Measurements from ENCODE around the gene ZNF605. TPM values are rescaled to one million over a fixed set of nuclear protein-coding genes. Genes with fewer than 3 reads are reported as not detected.

Gene ZNF605
- total RNA-seq, 1 donor from 2014 or later, result 1.3 TPM

- no peak for TF ChIP-seq CTCF (IDR thresholded peaks at IDR 0.05)
- Histone ChIP-seq H3K36me3 (peaks cover 17 to 51% of the 10 kb centered on the region in 2 donors), H3K4me3 (no peak overlapping the region), H3K4me1 (peaks cover 0 to 2% of the 10 kb centered on the region in 2 donors), H3K9me3 (peaks cover 67 to 75% of the 10 kb centered on the region in 2 donors), H3K27me3 (no peaks in the 10 kb centered on the region), H3K27ac (no peak overlapping the region)
- no peak for DNase-seq (ENCODE audit: low spot score in 2 of 2)
- intact Hi-C loops (cut with DNase I), result no loop called here
Measured at GRCh38 chr12:132951649-132952048, 4.5 kb downstream of the ZNF605 start.

GRCh38 chr12:132950844-132951535, 5.1 kb downstream of the ZNF605 start:
- intact Hi-C loops (cut with DNase I), result no loop called here
- peaks cover 74 to 82% of the 10 kb centered on the region in 2 donors for H3K9me3 ChIP-seq
- no peak for DNase-seq (ENCODE audit: low spot score in 2 of 2)

DNA sequence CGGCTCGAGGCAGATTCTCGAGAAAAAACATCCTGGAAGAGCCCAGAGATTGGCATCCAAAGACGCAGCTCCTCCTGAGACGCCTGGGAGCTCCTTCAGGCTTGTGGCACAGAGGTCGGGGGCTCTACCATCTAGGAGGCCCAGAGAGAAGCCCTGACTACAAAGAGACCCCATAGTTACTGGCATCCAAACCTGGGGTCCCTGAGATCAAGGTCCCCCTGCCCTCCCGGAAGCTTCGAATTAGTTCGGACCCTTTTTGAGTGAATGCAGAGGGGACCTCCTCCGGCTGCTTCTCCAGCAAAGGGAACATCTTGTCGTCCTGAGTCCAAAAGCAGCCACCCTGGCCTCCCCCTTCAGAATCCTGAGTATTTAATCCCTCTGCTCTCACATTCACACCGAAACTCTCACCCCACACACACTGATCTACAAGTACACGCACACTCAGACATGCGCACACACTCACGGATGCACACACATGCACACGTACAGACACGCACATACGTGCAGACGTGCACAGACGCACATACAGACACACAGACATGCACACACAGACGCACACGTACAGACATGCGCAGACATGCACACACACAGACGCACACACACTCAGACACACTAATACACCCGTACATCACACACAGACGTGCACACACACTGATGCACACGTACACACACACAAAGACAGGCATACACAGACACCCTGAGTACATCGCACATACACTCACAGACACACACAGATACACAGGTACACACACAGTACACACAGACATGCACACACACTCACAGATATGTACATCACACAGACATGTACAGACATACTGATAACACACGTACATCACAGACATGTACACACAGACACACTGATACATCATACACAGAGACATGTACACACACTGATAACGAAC, 5.9 kb downstream of the ZNF605 start:
- no peak for TF ChIP-seq CTCF (IDR thresholded peaks at IDR 0.05)
- intact Hi-C loops (cut with DNase I), result no loop called here
- Histone ChIP-seq H3K4me1 (peaks cover 0 to 2% of the 10 kb centered on the region in 2 donors), H3K9me3 (peaks cover 81 to 90% of the 10 kb centered on the region in 2 donors), H3K27me3 (no peaks in the 10 kb centered on the region), H3K27ac (no peak overlapping the region), H3K36me3 (peaks cover 30 to 66% of the 10 kb centered on the region in 2 donors), H3K4me3 (no peak overlapping the region)
- no peak for DNase-seq (ENCODE audit: low spot score in 2 of 2)

More at GRCh38 chr12:132950844-132951535, 5.1 kb downstream of the ZNF605 start:
- no peak for TF ChIP-seq CTCF (IDR thresholded peaks at IDR 0.05)
- peaks cover 24 to 58% of the 10 kb centered on the region in 2 donors for H3K36me3 ChIP-seq
- no peak overlapping the region for H3K4me3 ChIP-seq
- H3K27ac ChIP-seq, result no peak overlapping the region
- peaks cover 0 to 2% of the 10 kb centered on the region in 2 donors for H3K4me1 ChIP-seq
- no peaks in the 10 kb centered on the region for H3K27me3 ChIP-seq

- Histone ChIP-seq H3K9me3 (peaks cover 89 to 100% of the 10 kb centered on the region in 2 donors), H3K27me3 (no peaks in the 10 kb centered on the region), H3K36me3 (peaks cover 48 to 83% of the 10 kb centered on the region in 2 donors), H3K27ac (no peak overlapping the region), H3K4me1 (no peaks in the 10 kb centered on the region), H3K4me3 (no peak overlapping the region)
- intact Hi-C loops (cut with DNase I), result no loop called here
- TF ChIP-seq CTCF (IDR thresholded peaks at IDR 0.05), result no peak
- no peak for DNase-seq (ENCODE audit: low spot score in 2 of 2)
Measured at GRCh38 chr12:132948146-132949066, 7.7 kb downstream of the ZNF605 start.

- peak overlapping the region in 1 of 2 donors; percentile 10 for H3K4me3 ChIP-seq
- peaks cover 67 to 93% of the 10 kb centered on the region in 2 donors for H3K36me3 ChIP-seq
Measured at GRCh38 chr12:132946246-132946820, 9.8 kb downstream of the ZNF605 start.

More at GRCh38 chr12:132946246-132946820, 9.8 kb downstream of the ZNF605 start:
- no peaks in the 10 kb centered on the region for H3K4me1 ChIP-seq
- no peak for DNase-seq (ENCODE audit: low spot score in 2 of 2)
- no peaks in the 10 kb centered on the region for H3K27me3 ChIP-seq
- intact Hi-C loops (cut with DNase I), result no loop called here
- TF ChIP-seq CTCF (IDR thresholded peaks at IDR 0.05), result no peak
- H3K9me3 ChIP-seq, result peaks cover 92 to 100% of the 10 kb centered on the region in 2 donors
- no peak overlapping the region for H3K27ac ChIP-seq

Measured in ascending aorta (tissue), 2 donors.